H9 (cell line): ENCODE results near the gene SLC25A2. TPM values are rescaled to one million over a fixed set of nuclear protein-coding genes. Genes with fewer than 3 reads are reported as not detected.

Experiments
- DNase-seq: peaks from one replicate; pipeline ENCODE4 v3.0.0-alpha.2; 2017
- H2AFZ ChIP-seq: one replicate; pipeline ENCODE4 v1.6.1; 2013; ENCODE audit warnings: mild to moderate bottlenecking, low read length, control low read depth, moderate library complexity
- H2AK5ac ChIP-seq: 2 replicates; pipeline ENCODE4 v1.6.1; 2013; ENCODE audit warnings: low read length, control low read depth, mixed read lengths; ENCODE audit not compliant: insufficient read length
- H2BK120ac ChIP-seq: one replicate; pipeline ENCODE4 v1.6.1; 2013; ENCODE audit warnings: low read depth, mild to moderate bottlenecking, low read length, control low read depth, inconsistent platforms; ENCODE audit not compliant: poor library complexity, severe bottlenecking
- H2BK12ac ChIP-seq: 2 replicates; pipeline ENCODE4 v1.6.1; 2013; ENCODE audit warnings: low read length, control low read depth, mixed read lengths, low read depth; ENCODE audit not compliant: insufficient read length
- H2BK15ac ChIP-seq: 2 replicates; pipeline ENCODE4 v1.6.1; 2013; ENCODE audit warnings: low read depth, low read length, control low read depth
- H2BK20ac ChIP-seq: one replicate; pipeline ENCODE4 v1.6.1; 2013; ENCODE audit warnings: low read depth, mild to moderate bottlenecking, low read length, control low read depth, inconsistent platforms; ENCODE audit not compliant: poor library complexity, severe bottlenecking
- H2BK5ac ChIP-seq: 2 replicates; pipeline ENCODE4 v1.6.1; 2013; ENCODE audit warnings: low read length, control low read depth, mixed read lengths; ENCODE audit not compliant: insufficient read length
- H3K14ac ChIP-seq: 2 replicates; pipeline ENCODE4 v1.6.1; 2013; ENCODE audit warnings: low read length, control low read depth; ENCODE audit not compliant: insufficient read depth
- H3K18ac ChIP-seq: 2 replicates; pipeline ENCODE4 v1.6.1; 2013; ENCODE audit warnings: low read depth, mild to moderate bottlenecking, mixed read lengths, low read length, control low read depth; ENCODE audit not compliant: insufficient read length
- H3K23ac ChIP-seq: 2 replicates; pipeline ENCODE4 v1.6.1; 2013; ENCODE audit warnings: low read length, control low read depth, mixed read lengths, low read depth; ENCODE audit not compliant: insufficient read length
- H3K23me2 ChIP-seq: 2 replicates; pipeline ENCODE4 v1.6.1; 2013; ENCODE audit warnings: low read depth, mild to moderate bottlenecking, mixed read lengths, low read length, control low read depth; ENCODE audit not compliant: insufficient read length, poor library complexity, severe bottlenecking
- H3K27ac ChIP-seq: 2 replicates; pipeline ENCODE4 v1.5.1; 2013; ENCODE audit warnings: low read length, control low read depth, mixed read lengths, low read depth; ENCODE audit not compliant: insufficient read length
- H3K27me3 ChIP-seq: 2 replicates; pipeline ENCODE4 v1.6.1; 2013; ENCODE audit warnings: low read length, control low read depth, inconsistent platforms; ENCODE audit not compliant: insufficient read depth
- H3K4ac ChIP-seq: 2 replicates; pipeline ENCODE4 v1.6.1; 2013; ENCODE audit warnings: low read depth, mild to moderate bottlenecking, control low read depth, inconsistent platforms, low read length, moderate library complexity
- H3K4me1 ChIP-seq: 2 replicates; pipeline ENCODE4 v1.6.1; 2013; ENCODE audit warnings: low read length, control low read depth, inconsistent platforms; ENCODE audit not compliant: insufficient read depth
- H3K4me2 ChIP-seq: 2 replicates; pipeline ENCODE4 v1.6.1; 2013; ENCODE audit warnings: low read length, control low read depth, mixed read lengths; ENCODE audit not compliant: insufficient read length, insufficient read depth
- H3K56ac ChIP-seq: 2 replicates; pipeline ENCODE4 v1.6.1; 2013; ENCODE audit warnings: low read depth, mild to moderate bottlenecking, mixed read lengths, low read length, control low read depth; ENCODE audit not compliant: insufficient read length
- H3K79me1 ChIP-seq: 2 replicates; pipeline ENCODE4 v1.6.1; 2013; ENCODE audit warnings: low read depth, mild to moderate bottlenecking, moderate library complexity, low read length, control low read depth, inconsistent platforms; ENCODE audit not compliant: insufficient read depth, poor library complexity, severe bottlenecking
- H3K79me2 ChIP-seq: 2 replicates; pipeline ENCODE4 v1.6.1; 2013; ENCODE audit warnings: low read length, control low read depth, inconsistent platforms; ENCODE audit not compliant: insufficient read depth
- H3K9ac ChIP-seq: 2 replicates; pipeline ENCODE4 v1.6.1; 2013; ENCODE audit warnings: low read length, control low read depth, mixed read lengths; ENCODE audit not compliant: insufficient read length; ENCODE audit errors: extremely low read depth
- H3K9me3 ChIP-seq: one replicate; pipeline ENCODE4 v1.6.1; 2013; ENCODE audit warnings: low read depth, low read length, inconsistent platforms; ENCODE audit not compliant: control insufficient read depth
- H3T11ph ChIP-seq: one replicate; pipeline ENCODE4 v1.6.1; 2013; ENCODE audit warnings: mild to moderate bottlenecking, low read length, control low read depth, inconsistent platforms
- H4K20me1 ChIP-seq: one replicate; pipeline ENCODE4 v1.6.1; 2013; ENCODE audit not compliant: control insufficient read depth, insufficient read length, insufficient read depth
- H4K5ac ChIP-seq: 2 replicates; pipeline ENCODE4 v1.6.1; 2013; ENCODE audit warnings: low read depth, mild to moderate bottlenecking, mixed read lengths, low read length, control low read depth; ENCODE audit not compliant: insufficient read length
- H4K8ac ChIP-seq: replicated peaks from 2 replicates; pipeline ENCODE4 v1.6.1; 2013; ENCODE audit warnings: low read length, control low read depth, mixed read lengths, low read depth; ENCODE audit not compliant: insufficient read length
- H4K91ac ChIP-seq: 2 replicates; pipeline ENCODE4 v1.6.1; 2013; ENCODE audit warnings: low read depth, mild to moderate bottlenecking, moderate library complexity, mixed read lengths, low read length, control low read depth; ENCODE audit not compliant: insufficient read length
- H3K27ac Mint-ChIP-seq, 3 experiments: 2 replicates in 2 of 3; 3 replicates in 1 of 3; pipeline ENCODE4 v1.8.0; 2020 to 2021; ENCODE audit warnings: mixed read lengths in 3 of 3, mild to moderate bottlenecking in 1 of 3, moderate library complexity in 1 of 3
- H3K27me3 Mint-ChIP-seq: 2 replicates; pipeline ENCODE4 v1.8.0; 2021; ENCODE audit warnings: low read depth, mild to moderate bottlenecking, moderate library complexity, mixed read lengths
- H3K36me3 Mint-ChIP-seq, 3 experiments: 2 replicates in 2 of 3; 3 replicates in 1 of 3; pipeline ENCODE4 v1.8.0; 2020 to 2021; ENCODE audit warnings: low read depth in 3 of 3, mixed read lengths in 3 of 3; ENCODE audit not compliant: insufficient read depth in 1 of 3
- H3K4me1 Mint-ChIP-seq, 2 experiments: 2 replicates each; pipeline ENCODE4 v1.8.0; 2020; ENCODE audit warnings: mixed read lengths in 2 of 2
- H3K4me3 Mint-ChIP-seq, 2 experiments: 2 replicates in 1 of 2; 3 replicates in 1 of 2; pipeline ENCODE4 v1.8.0; 2020 to 2021; ENCODE audit warnings: mild to moderate bottlenecking in 2 of 2, mixed read lengths in 2 of 2, moderate library complexity in 1 of 2
- H3K9me3 Mint-ChIP-seq, 2 experiments: 2 replicates in 1 of 2; 3 replicates in 1 of 2; pipeline ENCODE4 v1.8.0; 2020; ENCODE audit warnings: mild to moderate bottlenecking in 2 of 2, mixed read lengths in 2 of 2, moderate library complexity in 1 of 2
- CTCF ChIP-seq: fragments of 200-600 bp; sonication (generic); conservative IDR thresholded peaks from 3 replicates; pipeline ENCODE4 v1.8.0; 2021; ENCODE audit warnings: antibody characterized with exemption, mild to moderate bottlenecking
- WGBS: extraction: QIAGEN DNeasy Blood & Tissue Kit; methylation state at CpG from one replicate; pipeline ENCODE4 v1.1.7; 2013; ENCODE audit warnings: missing lambda C conversion rate, low lambda C conversion rate, mixed read lengths; ENCODE audit not compliant: insufficient read length; ENCODE audit errors: extremely low coverage; 5-methylcytosine and 5-hydroxymethylcytosine counted together
- total RNA-seq: library from RNA; stranded (reverse); gene quantifications from 2 replicates; pipeline ENCODE4 v1.2.1, GENCODE V29; 2021

SLC25A2 gene
- total RNA-seq, 1 experiment from 2014 or later, result not detected

DNA sequence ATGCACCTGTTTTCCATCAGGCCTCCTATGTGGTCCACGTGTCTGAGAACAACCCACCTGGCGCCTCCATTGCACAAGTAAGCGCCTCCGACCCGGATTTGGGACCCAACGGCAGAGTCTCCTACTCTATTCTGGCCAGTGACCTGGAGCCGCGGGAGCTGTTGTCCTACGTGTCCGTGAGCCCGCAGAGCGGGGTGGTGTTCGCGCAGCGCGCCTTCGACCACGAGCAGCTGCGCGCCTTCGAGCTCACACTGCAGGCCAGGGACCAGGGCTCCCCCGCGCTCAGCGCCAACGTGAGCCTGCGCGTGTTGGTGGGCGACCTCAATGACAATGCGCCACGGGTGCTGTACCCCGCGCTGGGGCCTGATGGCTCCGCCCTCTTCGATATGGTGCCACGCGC lies 47.7 kb upstream of the SLC25A2 start:
- Histone ChIP-seq H4K5ac (no peak overlapping the region), H3K79me2 (no peaks in the 10 kb centered on the region), H3K56ac (no peak overlapping the region), H3K4me2 (no peak overlapping the region), H3K79me1 (no peaks in the 10 kb centered on the region), H2BK120ac (no peak overlapping the region), H2BK15ac (no peak overlapping the region), H2BK20ac (no peak overlapping the region), H3K18ac (no peak overlapping the region), H3T11ph (no peak overlapping the region), H3K14ac (no peak overlapping the region), H4K8ac (no peak overlapping the region), H2AK5ac (no peak overlapping the region), H3K27ac (no peak overlapping the region), H3K9ac (no peak overlapping the region), H3K9me3 (peaks cover 30% of the 10 kb centered on the region), H2AFZ (no peak overlapping the region), H3K23me2 (peaks cover 4% of the 10 kb centered on the region), H3K4ac (no peak overlapping the region), H4K20me1 (no peaks in the 10 kb centered on the region), H4K91ac (no peak overlapping the region), H2BK5ac (no peak overlapping the region), H3K23ac (no peak overlapping the region), H3K4me1 (no peaks in the 10 kb centered on the region), H2BK12ac (no peak overlapping the region), H3K27me3 (no peaks in the 10 kb centered on the region)
- no peak for TF ChIP-seq CTCF
- Mint-ChIP-seq H3K27me3 (peaks cover 2% of the 10 kb centered on the region), H3K27ac (no peak overlapping the region), H3K4me1 (peaks cover 6% of the 10 kb centered on the region in 2 experiments), H3K36me3 (peaks cover 16 to 64% (median 43%) of the 10 kb centered on the region in 3 experiments), H3K9me3 (peaks cover 57 to 62% of the 10 kb centered on the region in 2 experiments), H3K4me3 (no peak overlapping the region)
- WGBS, result no CpG with 5 or more reads among the region's 36 CpGs
- no peak for DNase-seq
